OCI-LY7 (cell line): Measurements from ENCODE around the gene SPR. TPM values are rescaled to one million over a fixed set of nuclear protein-coding genes. Genes with fewer than 3 reads are reported as not detected.

ENCODE experiments used
- BruUV-seq: library from RNA; stranded (reverse); fragments of 400-500 nt; replicated peaks from 2 replicates; lab custom pipeline; 2021; lab: Mats Ljungman, UMichigan
- CTCF ChIA-PET: fragments of 300-600 bp; sonication (Branson Sonifier 250); formaldehyde crosslinking; loops from one replicate; lab custom pipeline; 2022; ENCODE audit warnings: antibody characterized with exemption; ENCODE audit not compliant: unreplicated experiment; lab: Charles Lee
- POLR2A ChIA-PET: fragments of 300-600 bp; sonication (Branson Sonifier 250); formaldehyde crosslinking; loops from one replicate; lab custom pipeline; 2022; ENCODE audit warnings: antibody characterized with exemption; lab: Charles Lee
- DNase-seq: peaks from one replicate; pipeline ENCODE4 v3.0.0-alpha.2; 2015; ENCODE audit warnings: low spot score
- H2AFZ ChIP-seq: fragments of 200-600 bp; sonication (generic), shearing (Covaris generic); 2 replicates; pipeline ENCODE4 v1.6.1; 2014; ENCODE audit warnings: mild to moderate bottlenecking, antibody characterized with exemption, low read length, moderate library complexity
- H3K27ac ChIP-seq: fragments of 200-600 bp; sonication (generic); 2 replicates; pipeline ENCODE4 v1.5.1; 2014; ENCODE audit warnings: mixed run types, low read depth, mild to moderate bottlenecking, moderate library complexity, low read length, inconsistent platforms; ENCODE audit not compliant: poor library complexity, severe bottlenecking
- H3K36me3 ChIP-seq: fragments of 200-600 bp; sonication (generic); 2 replicates; pipeline ENCODE4 v1.6.1; 2014; ENCODE audit warnings: mild to moderate bottlenecking, antibody characterized with exemption, low read length, moderate library complexity, mixed read lengths; ENCODE audit not compliant: insufficient read depth
- H3K4me1 ChIP-seq: fragments of 200-600 bp; sonication (generic); 2 replicates; pipeline ENCODE4 v1.5.1; 2014; ENCODE audit warnings: mild to moderate bottlenecking, low read length; ENCODE audit not compliant: insufficient read depth, poor library complexity, severe bottlenecking
- H3K4me2 ChIP-seq: fragments of 200-600 bp; sonication (generic); 2 replicates; pipeline ENCODE4 v1.6.1; 2014; ENCODE audit warnings: mild to moderate bottlenecking, low read length
- H3K4me3 ChIP-seq: fragments of 200-600 bp; sonication (generic); 2 replicates; pipeline ENCODE4 v1.5.1; 2014; ENCODE audit warnings: mild to moderate bottlenecking, low read depth, low read length; ENCODE audit not compliant: poor library complexity, severe bottlenecking
- H3K79me2 ChIP-seq: fragments of 200-600 bp; sonication (generic); 2 replicates; pipeline ENCODE4 v1.6.1; 2016; ENCODE audit warnings: low read depth, mild to moderate bottlenecking, low read length, moderate library complexity, mixed read lengths; ENCODE audit not compliant: insufficient read depth
- H3K9me2 ChIP-seq: fragments of 200-600 bp; sonication (generic); 2 replicates; pipeline ENCODE4 v1.6.1; 2016; ENCODE audit warnings: mild to moderate bottlenecking, low read length, mixed read lengths; ENCODE audit not compliant: insufficient read depth
- H3K9me3 ChIP-seq: fragments of 200-600 bp; sonication (generic); 2 replicates; pipeline ENCODE4 v1.6.1; 2014; ENCODE audit warnings: mild to moderate bottlenecking, mixed run types, low read length, mixed read lengths
- H4K20me1 ChIP-seq: fragments of 200-600 bp; sonication (generic); 2 replicates; pipeline ENCODE4 v1.6.1; 2014; ENCODE audit warnings: mild to moderate bottlenecking, antibody characterized with exemption, low read length, moderate library complexity, mixed read lengths; ENCODE audit not compliant: insufficient read depth
- CTCF ChIP-seq: fragments of 200-600 bp; sonication (generic); conservative IDR thresholded peaks from 2 replicates; pipeline ENCODE4 v1.5.1; 2014; ENCODE audit warnings: mild to moderate bottlenecking, antibody characterized with exemption, low read length, moderate library complexity, mixed read lengths
- EZH2phosphoT487 ChIP-seq: fragments of 200-600 bp; sonication (generic); IDR thresholded peaks from 2 replicates; pipeline ENCODE4 v1.6.1; 2018; ENCODE audit warnings: low read depth, borderline replicate concordance, mild to moderate bottlenecking, mixed run types, antibody characterized with exemption, low read length, moderate library complexity, mixed read lengths
- intact Hi-C: fragments of 100-400 bp; cut with micrococcal nuclease; formaldehyde crosslinking; loops from one replicate; pipeline ENCODE4 v1.10.0; 2022; ENCODE audit not compliant: unreplicated experiment
- total RNA-seq, 2 experiments: library from RNA; depleted of rRNA in 1 of 2; stranded (reverse); fragments of >200 nt in 1 of 2; shearing (Covaris generic) in 1 of 2; gene quantifications; 2 replicates each; pipeline ENCODE4 v1.2.3, GENCODE V29; 2014 to 2022

Gene SPR
- total RNA-seq, 2 experiments from 2014 or later = not detected

- ChIA-PET POLR2A (no interaction called here), CTCF (no interaction called here)
- Histone ChIP-seq H3K4me3 (no peak overlapping the region), H3K4me2 (no peak overlapping the region), H2AFZ (no peak overlapping the region), H3K36me3 (no peaks in the 10 kb centered on the region), H3K79me2 (no peaks in the 10 kb centered on the region), H3K9me2 (no peaks in the 10 kb centered on the region), H3K9me3 (no peaks in the 10 kb centered on the region), H4K20me1 (no peaks in the 10 kb centered on the region), H3K27ac (no peak overlapping the region), H3K4me1 (no peaks in the 10 kb centered on the region)
- TF ChIP-seq EZH2phosphoT487 = no peak
- no peak for TF ChIP-seq CTCF
- no TSS peak for BruUV-seq
- intact Hi-C loops = no loop called here
- DNase-seq = no peak
Measured at GRCh38 chr2:72846171-72847095, 40.8 kb upstream of the SPR start.

GRCh38 chr2:72847534-72848315, 39.5 kb upstream of the SPR start:
- no peak for DNase-seq
- H3K4me2 ChIP-seq = no peak overlapping the region
- POLR2A ChIA-PET = no interaction called here
- no peak overlapping the region for H2AFZ ChIP-seq
- H3K9me2 ChIP-seq = no peaks in the 10 kb centered on the region
- intact Hi-C loops = no loop called here
- no peaks in the 10 kb centered on the region for H3K79me2 ChIP-seq
- H3K27ac ChIP-seq = no peak overlapping the region
- CTCF ChIA-PET = no interaction called here
- no peak overlapping the region for H3K4me3 ChIP-seq
- TF ChIP-seq CTCF = no peak
- TF ChIP-seq EZH2phosphoT487 = no peak
- H4K20me1 ChIP-seq = no peaks in the 10 kb centered on the region
- no TSS peak for BruUV-seq
- no peaks in the 10 kb centered on the region for H3K9me3 ChIP-seq
- no peaks in the 10 kb centered on the region for H3K4me1 ChIP-seq
- no peaks in the 10 kb centered on the region for H3K36me3 ChIP-seq
